ENCODE measurements around the gene WNK1.
A peak's percentile ranks its signal among the peaks of the same experiment; 100 is the strongest.
"Not testable (repeated sequence)": the region's sequence is repeated elsewhere in the genome, so short reads cannot be mapped to it uniquely, and the experiment has no call there.

The WNK1 gene

DNA sequence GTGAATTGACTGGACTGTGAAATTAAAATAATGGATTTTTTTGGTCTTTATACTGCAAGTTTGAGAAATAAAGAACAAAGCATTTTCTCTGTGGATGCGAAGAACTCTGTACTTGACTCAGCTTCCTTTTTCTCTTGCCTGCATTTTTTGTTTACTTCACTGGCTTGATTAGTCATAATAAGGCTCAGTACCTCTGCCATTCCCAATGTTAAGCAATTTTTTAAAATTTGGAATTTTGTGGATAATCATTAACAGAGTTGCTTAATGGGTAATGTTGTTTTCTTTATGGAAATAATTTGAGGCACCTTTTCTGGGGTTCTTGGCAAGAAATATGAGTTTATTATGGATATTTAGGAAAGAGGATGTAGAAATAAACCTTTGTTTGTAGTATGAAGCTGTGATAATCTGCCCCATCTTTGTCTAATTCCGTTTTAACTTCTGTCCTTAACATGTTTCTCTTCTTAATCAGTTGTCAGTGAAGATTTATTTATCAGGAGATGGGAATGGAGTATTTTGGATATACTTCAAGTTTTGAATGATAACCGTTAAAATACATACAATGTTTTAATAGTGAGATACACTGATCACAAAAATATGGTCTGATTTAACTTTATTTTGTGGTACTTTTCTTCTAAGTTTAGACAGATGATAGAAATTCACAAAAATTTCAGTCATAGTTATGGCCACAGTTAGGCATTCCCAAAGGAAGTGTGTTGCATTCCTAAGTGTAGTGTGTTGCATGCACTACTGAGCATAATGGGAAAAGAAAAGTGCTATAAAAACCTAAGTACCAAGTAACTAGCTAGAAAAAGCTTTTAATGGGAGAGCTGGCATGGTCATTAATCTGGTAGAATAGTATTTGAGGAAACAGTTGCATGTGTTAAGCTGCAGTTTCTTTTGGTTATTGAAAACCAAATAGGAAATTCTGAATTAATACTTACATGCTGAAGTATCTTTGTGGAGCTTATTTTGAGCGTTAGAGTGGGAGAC is 27.7 kb downstream of the WNK1 start:
- DNase-seq, result no peak

GRCh38 chr12:780750-781379 is 28.5 kb downstream of the WNK1 start:
- no peak for DNase-seq

DNA sequence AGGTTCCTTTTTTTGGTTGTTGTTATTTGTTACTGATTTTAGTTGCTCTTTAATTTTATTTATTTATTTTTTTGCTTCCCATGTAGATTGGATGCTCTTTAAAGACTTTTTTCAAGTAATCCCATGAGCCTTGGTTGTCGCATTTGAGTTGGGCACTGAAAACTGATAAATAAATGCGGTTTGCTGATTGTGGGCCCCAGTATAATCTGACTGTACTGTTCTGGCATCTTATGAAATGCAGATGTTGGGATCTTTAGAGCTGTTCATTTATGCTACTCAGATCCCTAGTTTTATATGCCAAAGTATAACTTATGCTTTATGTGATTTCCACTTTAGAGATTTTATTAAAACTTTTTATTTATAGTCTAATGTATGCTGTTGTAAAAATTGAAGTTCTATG is 33.3 kb downstream of the WNK1 start:
- no peak for DNase-seq

GRCh38 chr12:788288-788687 is 35.9 kb downstream of the WNK1 start:
- DNase-seq, result no peak

- not testable (repeated sequence) for DNase-seq
Observed at GRCh38 chr12:788762-789161, 36.4 kb downstream of the WNK1 start.

GRCh38 chr12:789852-790563 is 37.6 kb downstream of the WNK1 start:
- no peak for DNase-seq

GRCh38 chr12:790608-791007 is 38.2 kb downstream of the WNK1 start:
- DNase-seq, result no peak

- no peak for DNase-seq
Observed at GRCh38 chr12:793037-793436, 40.7 kb downstream of the WNK1 start.

DNA sequence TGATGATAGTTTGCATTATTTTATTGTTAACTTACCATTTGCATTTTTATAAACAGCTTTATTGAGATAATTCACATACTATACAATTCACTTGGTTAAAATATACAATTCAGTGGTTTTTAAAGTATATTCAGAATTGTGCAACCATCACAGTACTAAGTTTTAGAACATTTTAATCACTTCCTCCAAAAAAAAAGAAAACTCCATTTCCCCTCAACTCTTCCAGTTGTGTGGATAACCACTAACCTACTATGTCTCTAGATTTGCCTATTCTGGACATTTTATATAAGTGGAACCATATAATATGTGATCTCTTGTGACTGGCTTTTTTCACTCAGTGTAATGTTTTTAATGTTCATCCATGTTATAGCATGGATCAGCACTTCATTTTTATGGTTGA is 41.3 kb downstream of the WNK1 start:
- no peak for DNase-seq

- peak; percentile 83 for DNase-seq
Observed at GRCh38 chr12:795305-795704, 42.9 kb downstream of the WNK1 start.

DNA sequence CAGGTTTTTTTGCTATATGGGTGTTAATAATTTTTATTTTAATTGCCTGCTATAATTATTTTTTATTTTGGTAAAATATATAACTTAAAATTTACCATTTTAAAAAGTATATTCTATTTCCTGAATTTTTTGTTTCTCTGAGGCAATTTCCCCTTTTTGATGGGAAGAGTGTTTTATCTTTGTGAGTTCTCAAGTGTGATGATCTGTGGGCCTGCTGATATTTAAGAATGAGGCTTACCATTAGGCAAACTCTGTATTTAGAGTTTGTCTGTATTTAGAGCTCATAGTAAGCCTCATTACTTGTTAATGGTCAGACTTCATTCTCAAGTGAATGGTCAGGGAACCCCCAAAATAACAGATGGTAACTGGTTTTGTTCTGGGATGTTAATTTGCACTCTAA is 48.0 kb downstream of the WNK1 start:
- DNase-seq, result no peak

- no peak for DNase-seq
Observed at GRCh38 chr12:802242-803120, 50.1 kb downstream of the WNK1 start.

DNA sequence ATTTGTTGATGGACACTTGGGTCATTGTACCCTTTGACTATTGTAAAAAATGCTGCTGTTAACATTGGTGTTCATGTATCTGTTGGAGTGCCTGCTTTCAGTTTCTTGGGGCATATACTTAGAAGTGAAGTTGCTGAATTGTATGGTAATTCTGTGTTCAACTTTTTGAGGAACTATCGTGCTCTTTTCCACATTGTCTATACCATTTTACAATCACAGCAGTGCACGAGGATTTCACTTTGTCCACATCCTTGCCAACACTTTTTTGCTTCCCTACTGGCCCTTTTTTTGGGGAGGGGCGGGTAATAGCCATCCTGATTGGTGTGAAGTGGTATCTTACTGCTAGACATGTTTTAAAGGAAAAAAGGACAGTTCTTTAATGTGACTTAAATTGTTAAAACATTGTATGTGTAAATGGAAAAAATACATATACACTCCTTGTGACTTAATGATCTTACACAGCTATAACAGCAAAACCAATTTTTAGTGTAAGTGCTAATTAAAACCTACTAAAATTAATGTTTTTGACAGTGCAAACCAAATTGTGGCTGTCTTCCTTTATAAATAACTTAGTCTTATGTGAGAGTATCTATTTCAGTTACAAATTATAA is 52.7 kb downstream of the WNK1 start:
- DNase-seq, result no peak

DNA sequence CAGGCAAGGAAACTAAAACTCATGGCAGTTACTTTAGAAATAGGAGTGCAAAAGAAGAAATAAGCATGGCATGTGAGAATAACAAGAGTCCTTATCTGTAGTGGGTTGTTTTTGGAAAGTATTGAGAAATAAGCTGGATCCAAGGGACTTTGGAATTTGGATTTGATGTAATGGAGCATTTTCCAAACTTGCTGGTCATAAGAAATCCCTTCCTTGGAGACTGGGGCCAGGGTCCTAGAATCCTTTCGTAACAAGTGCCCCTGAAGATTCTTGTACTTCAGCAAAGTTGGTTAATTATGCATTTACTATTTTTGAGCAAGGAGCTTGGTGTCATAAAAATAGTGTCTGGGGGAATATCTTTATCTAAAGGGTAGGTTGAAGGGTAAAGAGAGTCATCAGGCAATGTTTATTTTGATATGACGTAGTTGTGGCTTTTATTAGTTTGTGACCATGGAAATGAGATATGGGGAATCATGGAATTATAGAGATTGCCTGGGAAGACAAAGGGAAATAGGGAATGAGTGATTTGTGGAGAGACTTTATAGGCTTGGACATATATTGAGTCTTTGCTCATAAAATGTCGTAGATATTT is 53.9 kb downstream of the WNK1 start:
- DNase-seq, result no peak

GRCh38 chr12:807041-807735 is 54.8 kb downstream of the WNK1 start:
- DNase-seq, result no peak

- DNase-seq, result no peak
Observed at GRCh38 chr12:810116-810515, 57.7 kb downstream of the WNK1 start.

DNA sequence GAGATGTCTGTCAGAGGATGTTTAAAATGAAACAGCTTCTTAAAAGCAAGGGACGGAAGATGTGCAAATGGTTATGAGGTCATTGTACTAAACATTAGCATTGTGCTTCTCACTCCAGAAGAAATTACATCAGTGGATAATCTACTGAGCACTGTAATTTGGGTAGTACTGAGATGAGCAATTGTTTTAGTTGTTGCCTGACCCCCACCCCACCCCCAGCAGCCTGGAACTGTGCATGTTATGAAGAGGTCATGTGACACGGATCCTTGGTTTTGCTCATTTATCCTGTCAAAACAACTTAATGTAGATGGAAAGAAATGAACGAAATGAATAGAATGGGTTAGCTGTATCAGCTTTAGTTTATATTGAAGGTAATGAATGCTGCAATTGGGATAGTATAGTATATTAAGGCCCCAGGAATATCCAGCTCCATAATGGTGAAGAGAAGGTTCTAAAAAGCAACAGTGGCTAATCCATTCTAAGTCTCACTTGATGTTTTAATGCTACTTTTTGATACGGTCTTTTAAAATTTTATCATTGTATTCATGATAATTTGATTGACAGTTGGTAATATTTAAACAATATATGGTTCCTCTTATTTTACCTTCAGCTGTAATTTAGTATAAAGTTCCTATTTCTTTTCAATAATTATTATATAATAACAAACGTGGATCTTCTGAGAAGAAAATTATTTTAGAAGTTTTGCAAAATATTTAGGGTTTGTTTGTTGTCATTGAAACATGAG is 58.5 kb downstream of the WNK1 start:
- DNase-seq, result peak; percentile 78

- no peak for DNase-seq
Observed at GRCh38 chr12:812950-813349, 60.6 kb downstream of the WNK1 start.

- not testable (repeated sequence) for DNase-seq
Observed at GRCh38 chr12:817456-817855, 65.1 kb downstream of the WNK1 start.

GRCh38 chr12:817941-818600 is 65.7 kb downstream of the WNK1 start:
- no peak for DNase-seq
